ENCODE measurements around the gene SLC38A1.

GRCh38 chr12:46218322-46219095 is 50.3 kb downstream of the SLC38A1 start:
- TF ChIP-seq CTCF (IDR thresholded peaks at IDR 0.05), result no peak
- TF ChIP-seq POLR2A (IDR thresholded peaks at IDR 0.05), result no peak
